GM18867 (cell line): ENCODE data around the gene SLC35E4.
A peak's percentile ranks its signal among the peaks of the same experiment; 100 is the strongest.
"Not testable (repeated sequence)": the region's sequence is repeated elsewhere in the genome, so short reads cannot be mapped to it uniquely, and the experiment has no call there.

ENCODE experiments used
- ATAC-seq: cut with Tn5 transposase; IDR thresholded peaks from one replicate; pipeline ENCODE4 v1.9.1; 2021; ENCODE audit warnings: mild to moderate bottlenecking, moderate library complexity; ENCODE audit not compliant: unreplicated experiment

SLC35E4 gene, protein sequence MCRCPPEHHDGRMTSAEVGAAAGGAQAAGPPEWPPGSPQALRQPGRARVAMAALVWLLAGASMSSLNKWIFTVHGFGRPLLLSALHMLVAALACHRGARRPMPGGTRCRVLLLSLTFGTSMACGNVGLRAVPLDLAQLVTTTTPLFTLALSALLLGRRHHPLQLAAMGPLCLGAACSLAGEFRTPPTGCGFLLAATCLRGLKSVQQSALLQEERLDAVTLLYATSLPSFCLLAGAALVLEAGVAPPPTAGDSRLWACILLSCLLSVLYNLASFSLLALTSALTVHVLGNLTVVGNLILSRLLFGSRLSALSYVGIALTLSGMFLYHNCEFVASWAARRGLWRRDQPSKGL

DNA sequence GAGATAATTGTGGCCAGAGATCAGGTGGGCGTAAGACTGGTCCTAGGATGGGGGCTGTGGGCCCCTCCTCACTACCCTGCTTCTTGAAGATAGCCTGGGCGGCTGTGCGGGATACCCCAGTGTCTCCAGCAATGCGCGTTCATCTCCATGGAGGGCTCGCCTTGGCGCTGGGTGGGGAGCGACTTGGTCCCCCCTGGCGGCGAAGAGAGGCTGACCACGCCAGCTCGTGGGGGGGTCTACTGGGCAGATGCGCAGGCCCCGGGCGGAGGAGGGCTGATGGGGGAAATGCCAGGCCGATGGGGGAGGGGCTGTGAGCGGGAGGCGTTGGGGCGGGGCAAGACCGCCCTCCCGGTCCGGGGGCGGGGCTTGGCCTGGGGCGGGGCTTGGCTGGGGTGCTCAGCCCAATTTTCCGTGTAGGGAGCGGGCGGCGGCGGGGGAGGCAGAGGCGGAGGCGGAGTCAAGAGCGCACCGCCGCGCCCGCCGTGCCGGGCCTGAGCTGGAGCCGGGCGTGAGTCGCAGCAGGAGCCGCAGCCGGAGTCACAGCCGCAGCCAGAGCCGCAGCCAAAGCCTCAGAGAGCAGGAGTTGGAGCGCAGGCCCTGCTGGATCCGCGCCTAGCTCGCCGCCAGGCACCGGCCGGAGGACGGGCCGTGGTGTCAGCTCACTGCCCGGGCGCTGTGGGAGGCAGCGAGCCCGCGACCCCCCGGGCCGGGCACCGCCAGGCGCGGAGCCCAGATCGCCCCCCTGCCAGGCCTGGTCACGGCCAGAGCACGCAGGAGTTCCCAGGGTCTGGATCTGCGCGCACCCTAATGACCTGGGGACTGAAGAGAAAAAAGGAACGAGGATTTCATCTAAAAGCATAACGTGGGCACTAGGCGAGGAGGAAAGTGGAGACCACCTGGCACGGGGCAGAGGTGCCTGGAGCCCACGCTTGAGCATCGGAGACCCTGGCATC, at the start of gene SLC35E4:
Gene SLC35E4 (plus strand): TSS at position 509 of the 953 bp plus-strand sequence. CDS start 670 bp downstream, outside the sequence.
- peak; percentile 68 for ATAC-seq

DNA sequence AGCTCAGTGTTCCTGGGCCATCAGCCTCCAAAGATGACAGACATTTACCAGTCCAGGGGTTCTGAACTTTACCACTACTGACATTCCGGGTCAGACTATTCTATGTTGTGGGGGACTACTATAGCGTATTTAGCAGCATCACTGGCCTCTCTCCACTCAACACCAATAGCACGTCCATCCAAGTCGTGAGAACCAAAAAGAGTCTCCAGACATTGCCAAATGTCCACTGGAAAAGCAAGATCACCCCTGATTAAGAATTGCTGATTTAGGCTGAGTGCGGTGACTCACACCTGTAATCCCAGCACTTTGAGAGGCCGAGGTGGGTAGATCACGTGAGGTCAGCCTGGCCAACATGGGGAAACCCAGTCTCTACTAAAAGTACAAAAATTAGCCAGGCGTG, 49.2 kb upstream of the SLC35E4 start:
- no peak for ATAC-seq

DNA sequence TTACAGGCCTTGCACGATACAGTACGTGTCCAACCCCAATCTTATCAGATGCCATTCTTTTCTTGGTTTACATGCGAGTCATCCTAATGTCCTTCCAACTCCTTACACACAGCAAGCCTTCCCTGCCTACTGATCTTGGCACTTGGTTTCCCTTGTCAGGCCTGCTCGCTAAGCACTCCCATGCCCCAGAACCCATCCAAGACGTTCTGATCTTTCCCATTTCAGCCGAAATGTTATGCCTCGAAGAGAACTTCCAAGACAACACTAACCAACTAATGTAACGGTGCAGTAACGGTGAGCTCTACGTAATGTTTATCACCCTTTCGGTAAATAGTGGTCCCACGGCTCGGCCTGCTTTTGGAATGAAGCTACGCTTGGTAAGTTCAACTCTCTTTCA, 44.4 kb upstream of the SLC35E4 start:
- no peak for ATAC-seq

DNA sequence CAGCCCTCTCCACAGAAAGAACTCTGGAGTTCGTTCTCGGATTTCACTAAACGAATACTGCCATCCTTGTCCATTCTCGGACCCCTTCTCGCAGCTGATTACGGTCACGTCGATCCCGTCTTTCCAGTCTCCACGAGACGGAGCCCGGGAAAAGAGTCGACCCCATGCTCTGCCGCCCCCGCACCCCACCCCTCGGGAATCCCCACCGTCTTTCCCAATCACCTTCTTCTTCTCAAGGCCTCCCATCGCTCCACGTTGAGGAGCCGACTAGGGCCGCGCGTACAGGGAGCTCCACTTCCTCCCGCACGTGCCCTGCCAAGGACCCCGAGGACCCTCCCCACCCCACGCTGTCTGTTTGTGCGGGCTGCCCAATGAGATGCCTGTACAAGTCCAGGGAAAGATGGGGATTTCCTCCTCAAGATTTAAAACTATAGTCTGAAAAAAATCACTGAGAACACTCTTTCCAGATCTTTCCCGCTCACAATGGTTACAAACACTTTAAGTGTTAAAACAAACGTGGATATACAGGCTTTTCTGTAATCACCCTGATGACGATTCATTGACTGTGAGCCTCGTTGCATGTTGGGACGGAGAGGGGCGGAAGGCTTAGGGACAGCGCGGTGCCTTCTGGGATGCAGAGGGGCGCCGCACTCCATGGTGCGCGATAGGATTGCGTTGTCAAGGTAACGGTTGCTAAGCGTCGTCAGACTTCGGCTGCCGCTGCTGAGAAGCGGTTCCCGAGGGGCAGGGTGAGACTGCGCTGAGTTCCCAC, 43.8 kb upstream of the SLC35E4 start, which contains the start of gene PES1:
Gene PES1 (minus strand): TSS at position 323 of the 772 bp plus-strand sequence. CDS start 77 bp downstream, at position 246.
- peak; percentile 98 for ATAC-seq

DNA sequence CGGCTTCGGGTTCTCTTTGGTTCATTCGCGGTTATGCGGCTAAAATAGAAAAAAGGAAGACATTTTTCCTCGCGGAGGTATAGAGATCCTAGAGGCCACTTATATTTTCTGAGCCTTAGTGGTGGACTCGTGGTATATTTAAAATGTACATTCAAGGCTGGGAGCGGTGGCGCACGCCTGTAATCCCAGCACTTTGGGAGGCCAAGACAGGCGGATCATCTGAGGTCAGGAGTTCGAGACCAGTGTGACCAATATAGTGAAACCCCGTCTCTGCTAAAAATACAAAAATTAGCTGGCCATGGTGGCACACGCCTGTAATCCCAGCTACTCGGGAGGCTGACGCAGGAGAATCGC, 43.2 kb upstream of the SLC35E4 start:
- not testable (repeated sequence) for ATAC-seq

DNA sequence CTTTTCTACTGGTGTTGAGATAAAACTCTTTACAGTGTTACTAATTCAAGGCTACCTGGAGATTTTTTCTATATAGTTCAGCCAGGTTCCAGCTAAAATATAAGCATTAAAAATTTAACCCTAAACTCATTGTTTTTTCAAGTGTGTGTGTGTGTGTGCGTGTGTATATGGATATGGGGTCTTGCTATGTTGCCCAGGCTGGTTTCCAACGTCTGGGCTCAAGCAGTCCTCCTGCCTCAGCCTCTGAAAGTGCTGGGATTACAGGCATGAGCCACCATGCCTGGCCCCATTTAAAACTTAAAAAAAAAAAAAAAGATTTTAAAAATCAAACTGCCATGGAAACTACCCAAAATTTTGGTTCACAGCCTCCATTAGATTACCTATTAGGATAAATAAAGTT, 39.4 kb upstream of the SLC35E4 start:
- no peak for ATAC-seq

DNA sequence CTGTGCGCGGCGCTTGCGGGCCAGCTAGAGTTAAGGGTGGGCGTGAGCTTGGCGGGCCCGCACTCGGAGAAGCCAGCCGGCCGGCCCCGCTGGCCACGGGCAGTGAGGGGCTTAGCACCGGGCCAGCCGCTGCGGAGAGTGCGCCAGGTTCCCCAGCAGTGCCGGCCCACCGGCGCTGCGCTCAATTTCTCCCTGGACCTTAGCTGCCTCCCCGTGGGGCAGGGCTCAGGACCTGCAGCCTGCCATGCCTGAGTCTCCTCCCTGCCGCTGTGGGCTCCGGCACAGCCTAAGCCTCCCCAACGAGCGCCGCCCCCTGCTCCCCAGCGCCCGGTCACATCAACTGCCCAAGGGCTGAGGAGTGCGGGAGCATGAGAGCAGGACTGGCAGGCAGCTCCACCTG, 38.7 kb upstream of the SLC35E4 start:
- no peak for ATAC-seq

DNA sequence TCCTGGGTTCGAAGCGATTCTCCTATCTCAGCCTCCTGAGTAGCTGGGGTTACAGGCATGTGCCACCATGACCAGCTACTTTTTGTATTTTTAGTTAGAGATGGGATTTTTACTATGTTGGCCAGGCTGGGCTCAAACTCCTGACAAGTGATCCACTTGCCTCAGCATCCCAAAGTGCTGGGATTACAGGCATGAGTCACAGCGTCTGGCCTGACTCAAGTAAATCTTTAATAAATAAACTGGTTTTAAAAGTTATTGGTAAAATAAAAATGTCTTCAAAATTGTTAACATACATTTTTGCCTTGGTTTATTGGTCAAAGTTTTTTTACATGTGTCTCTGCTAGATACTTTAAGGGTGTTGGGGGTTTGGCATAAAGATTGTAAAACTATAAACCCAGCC, 36.6 kb upstream of the SLC35E4 start:
- no peak for ATAC-seq

DNA sequence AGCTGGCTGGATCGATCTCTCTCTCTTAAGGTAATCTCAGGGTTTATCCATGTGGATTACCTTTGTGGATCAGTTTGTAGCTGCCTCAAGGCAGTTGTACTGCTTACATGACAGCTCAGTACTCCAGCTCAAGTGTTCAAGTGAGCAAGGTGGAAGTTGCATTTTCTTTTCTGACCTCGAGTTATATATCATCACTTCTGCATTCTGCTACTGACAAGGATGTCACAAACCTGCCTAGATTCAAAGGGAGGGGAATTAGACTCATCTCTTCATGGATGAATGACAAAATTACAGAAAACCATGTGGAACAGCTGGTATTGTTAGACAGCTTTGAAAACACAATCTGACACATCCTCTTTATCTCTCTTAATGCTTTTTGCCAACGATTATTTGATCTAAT, 34.7 kb upstream of the SLC35E4 start:
- no peak for ATAC-seq

DNA sequence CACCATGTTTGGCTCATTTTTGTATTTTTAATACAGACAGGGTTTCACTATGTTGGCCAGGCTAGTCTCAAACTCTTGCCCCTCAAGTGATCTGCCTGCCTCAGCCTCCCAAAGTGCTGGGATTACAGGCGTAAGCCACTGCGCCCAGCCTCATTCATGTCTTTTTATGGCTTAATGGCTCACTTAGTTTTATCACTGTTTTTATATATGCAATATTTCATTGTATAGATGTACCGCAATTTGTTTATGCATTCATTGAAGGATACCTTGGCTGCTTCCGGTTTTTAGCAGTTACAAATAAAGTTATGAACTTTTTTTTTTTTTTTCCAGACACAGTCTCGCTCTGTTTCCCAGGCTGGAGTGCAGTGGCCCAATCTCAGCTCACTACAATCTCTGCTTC, 34.1 kb upstream of the SLC35E4 start:
- no peak for ATAC-seq

DNA sequence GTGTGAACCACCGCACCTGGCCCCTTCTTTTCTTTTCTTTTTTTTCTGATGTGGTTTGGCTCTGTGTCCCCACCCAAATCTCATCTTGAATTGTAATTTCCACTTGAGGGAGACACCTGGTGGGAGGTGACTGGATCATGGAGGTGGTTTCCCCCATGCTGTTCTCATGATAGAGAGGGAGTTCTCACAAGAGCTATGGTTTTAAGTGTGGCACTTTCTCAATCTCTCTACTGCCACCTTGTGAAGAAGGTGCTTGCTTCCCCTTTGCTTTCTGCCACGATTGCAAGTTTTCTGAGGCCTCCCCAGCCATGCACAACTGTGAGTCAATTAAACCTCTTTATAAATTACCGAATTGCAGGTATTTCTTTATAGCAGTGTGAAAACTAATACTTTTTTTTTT, 33.5 kb upstream of the SLC35E4 start:
- ATAC-seq: no peak

DNA sequence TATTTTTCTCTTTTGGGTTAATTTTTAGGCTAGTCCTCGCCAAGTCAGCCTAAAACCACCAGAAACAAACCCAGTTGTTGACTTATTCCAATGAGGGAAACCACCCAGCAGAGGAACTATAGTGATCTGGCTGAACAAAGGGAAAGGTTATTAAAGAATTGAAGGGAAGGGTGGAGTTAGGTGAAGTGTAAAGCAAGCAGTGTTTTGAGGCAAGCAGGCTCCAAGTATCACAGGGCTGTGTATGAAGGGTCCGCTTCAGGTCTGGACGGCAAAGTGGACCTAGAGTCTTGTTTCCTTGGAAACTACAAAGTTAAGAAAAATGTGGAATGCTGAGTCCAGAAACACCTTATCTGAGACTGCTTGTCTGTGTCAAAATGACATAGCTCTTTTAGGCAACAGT, 31.8 kb upstream of the SLC35E4 start:
- no peak for ATAC-seq

DNA sequence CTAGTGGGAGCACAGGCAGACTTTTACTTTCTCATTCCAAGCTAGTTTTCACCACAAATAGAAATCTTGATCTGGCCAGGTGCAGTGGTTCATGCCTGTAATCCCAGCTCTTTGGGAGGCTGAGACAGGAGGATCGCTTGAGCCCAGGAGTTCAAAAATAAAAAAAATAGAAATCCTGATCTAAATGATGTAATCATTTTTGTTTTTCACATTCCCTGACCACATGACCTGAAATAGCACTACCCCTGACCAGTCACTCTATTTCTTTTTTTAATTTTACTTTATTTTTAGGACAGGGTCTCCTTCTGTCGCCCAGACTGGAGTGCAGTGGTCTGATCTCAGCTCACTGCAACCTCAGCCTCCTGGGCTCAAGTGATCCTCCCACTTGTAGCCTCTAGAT, 30.9 kb upstream of the SLC35E4 start:
- no peak for ATAC-seq

DNA sequence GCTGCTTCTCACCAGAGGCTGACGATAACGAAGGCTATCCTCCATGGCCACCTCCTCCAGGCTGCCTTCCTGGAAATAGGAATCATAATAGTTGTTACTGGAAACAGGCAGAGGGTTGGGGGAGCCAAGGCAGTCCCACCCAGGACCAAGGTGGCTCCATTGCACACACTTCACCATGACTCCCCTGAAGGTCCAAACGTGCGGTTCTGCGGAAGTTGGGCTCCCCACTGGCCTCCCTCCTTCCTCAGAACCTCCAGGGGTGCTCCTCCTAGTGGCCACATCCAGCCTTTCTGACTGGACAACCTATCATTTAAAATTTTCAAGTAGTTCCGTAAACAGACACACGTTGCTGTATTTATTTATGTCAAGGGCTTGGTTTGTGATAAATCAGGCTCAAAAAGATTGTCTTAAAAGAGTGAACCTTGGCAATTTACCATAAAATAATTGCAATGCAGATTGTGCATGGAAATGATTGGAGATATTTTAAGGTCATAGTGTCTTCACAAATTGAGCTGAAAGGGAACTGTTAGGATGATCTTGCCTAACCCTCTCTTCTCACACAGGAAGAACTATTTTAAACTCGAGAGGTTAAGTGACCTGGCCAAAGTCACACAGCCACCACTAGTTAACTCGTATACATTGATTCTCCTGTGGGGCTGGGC, 30.0 kb upstream of the SLC35E4 start:
- no peak for ATAC-seq

DNA sequence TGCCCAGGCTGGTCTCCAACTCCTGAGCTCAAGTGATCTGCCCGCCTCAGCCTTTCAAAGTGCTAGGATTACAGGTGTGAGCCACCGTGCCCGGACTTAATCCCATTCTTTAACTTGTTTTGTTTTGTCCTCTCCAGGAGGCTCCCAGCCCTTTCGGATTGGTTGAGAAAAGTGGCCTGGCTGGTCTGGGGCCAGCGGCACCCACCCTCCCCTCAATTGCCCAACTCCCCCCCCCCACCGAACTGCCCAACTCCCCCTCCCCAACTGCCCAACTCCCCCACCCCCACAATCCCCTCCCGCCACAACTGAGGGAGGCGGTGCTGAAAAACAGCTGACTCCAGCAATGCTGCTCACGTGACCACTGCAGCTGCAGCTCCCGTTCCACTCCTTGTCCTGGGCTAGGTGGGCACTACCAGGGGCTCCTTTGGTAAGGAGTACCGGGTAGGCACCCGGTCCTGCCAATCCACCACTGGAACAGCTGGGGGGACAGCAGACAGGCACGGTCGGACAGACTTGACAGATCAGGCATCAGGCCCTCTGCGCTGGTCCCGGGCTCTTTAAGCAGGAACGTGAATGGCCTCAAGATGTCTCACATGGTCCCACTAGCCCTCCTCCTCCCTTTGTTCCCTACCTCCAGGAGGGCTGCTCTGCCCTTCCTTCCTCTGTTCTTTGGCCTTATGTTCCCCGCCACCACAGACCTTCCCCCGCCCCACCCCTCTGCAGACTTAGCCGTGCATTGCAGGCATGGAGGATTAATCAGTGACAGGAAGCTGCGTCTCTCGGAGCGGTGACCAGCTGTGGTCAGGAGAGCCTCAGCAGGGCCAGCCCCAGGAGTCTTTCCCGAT, 28.9 kb upstream of the SLC35E4 start, which contains the start of gene TCN2:
Gene TCN2 (plus strand): TSS at position 720 of the 845 bp plus-strand sequence. CDS start 158 bp downstream, outside the sequence.
- ATAC-seq: no peak

DNA sequence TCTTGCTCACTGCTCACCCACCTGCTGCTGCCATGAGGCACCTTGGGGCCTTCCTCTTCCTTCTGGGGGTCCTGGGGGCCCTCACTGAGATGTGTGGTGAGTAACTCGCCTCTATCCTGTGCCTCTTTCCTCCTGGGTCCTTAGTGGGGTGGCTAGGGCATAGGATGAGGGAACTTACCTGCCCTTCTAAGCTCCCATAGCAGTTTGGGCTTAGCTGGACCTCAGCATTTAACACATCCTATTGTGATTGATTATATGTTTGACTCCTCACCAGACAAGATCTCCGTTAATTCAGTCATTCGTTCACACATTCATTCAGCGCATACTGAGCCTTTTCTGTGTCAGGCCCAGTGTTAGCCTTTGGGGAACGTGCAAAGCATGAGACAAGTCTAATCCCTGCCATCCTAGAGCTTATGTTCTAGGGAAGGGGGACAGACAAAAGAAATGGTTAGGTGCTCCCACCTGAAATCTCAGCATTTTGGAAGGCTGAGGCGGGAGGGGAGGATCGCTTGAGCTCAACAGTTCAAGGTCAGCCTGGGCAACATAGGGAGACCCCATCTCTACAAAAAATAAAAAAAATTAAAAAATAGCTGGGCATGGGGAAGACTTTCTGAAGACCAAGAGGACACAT, 28.2 kb upstream of the SLC35E4 start:
- ATAC-seq: no peak

DNA sequence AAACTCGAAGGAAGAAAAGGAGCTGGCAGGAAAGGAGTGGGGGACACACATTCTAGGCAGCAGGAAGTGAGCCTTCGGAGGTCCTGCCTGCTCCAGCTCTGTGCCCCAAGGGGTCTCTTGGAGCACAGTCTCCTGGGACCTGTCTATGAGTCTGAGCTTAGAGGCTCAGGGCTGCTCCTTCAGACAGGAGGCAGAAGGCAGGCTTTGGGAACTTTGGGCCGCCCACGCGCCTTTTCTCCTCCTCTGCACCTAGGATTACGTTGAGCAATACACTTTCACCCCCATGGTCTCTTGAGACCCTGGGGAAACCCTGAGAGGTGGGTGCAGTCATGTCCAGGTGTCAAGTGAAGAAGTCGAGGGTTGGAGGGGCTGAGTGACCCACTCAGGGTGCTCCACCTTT, 27.6 kb upstream of the SLC35E4 start:
- ATAC-seq: no peak

DNA sequence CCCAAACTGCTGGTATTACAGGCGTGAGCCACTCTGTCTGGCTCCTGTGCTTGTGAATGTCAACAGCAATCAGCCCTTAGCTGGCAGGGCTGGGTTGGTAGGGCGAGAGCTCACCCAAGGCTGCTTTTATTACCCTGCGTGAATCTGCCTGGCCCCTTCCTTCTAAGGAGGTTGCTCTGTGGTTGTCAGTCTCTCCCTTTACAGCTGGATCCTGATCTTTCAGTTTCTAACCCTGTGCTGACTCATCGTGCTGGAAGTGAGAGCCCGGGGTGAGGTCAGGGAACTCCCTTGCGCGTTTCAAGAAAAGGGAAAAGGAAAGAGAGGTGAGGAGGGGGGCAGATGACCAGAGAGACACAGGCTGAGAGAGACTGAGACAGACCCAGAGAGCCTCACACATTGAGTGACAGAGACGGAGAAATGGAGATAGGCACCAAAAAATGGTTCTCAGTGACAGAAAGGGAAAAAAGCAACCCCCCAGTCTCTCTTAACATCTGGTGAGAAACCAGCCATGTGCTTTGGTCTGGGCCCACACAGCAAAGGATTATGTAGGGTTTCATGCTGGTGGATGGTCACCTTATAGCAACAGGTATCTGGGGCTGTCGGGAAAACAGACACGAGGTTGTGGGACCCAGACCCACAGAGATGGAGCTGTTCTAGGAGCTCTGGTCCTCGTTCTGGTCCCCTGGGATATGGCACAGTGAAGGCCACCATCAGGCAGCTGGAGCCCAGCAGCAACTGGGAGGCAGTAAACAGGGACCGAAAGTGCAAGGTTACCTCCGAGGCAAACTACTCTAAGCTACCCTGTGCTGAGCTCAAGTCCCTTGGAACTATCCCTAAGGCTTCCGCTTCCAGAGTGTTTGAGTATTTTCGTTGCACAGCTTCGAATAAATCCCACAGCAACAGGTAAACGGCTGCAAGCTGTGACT, 26.1 kb upstream of the SLC35E4 start:
- no peak for ATAC-seq
